ENCODE results near the gene BCDIN3D. TPM values are rescaled to one million over a fixed set of nuclear protein-coding genes. Genes with fewer than 3 reads are reported as not detected.

The BCDIN3D gene
- polyA plus RNA-seq: 1 to 10 TPM; 2.4 to 5.3 (median 3.1) TPM
- long read RNA-seq, donor 1, transcript BCDIN3D-201 (2 exons, 3,253 nt): major isoform, 5 of 5 reads
- long read RNA-seq, donor 1, partial matches to known transcripts: 0 of 5 reads
- long read RNA-seq, donor 1, other reads (novel, unspliced or antisense): 0 of 5 reads
- long read RNA-seq, donor 2, partial matches to known transcripts: 0 of 3 reads
- long read RNA-seq, donor 2, other reads (novel, unspliced or antisense): 0 of 3 reads
- long read RNA-seq, donor 3: 0 reads
- long read RNA-seq, donor 4: 0 reads
- long read RNA-seq, donor 5, partial matches to known transcripts: 0 of 1 reads
- long read RNA-seq, donor 5, other reads (novel, unspliced or antisense): 0 of 1 reads
- long read RNA-seq, donor 6, partial matches to known transcripts: 0 of 3 reads
- long read RNA-seq, donor 6, other reads (novel, unspliced or antisense): 0 of 3 reads
- long read RNA-seq, donor 7: 0 reads
- long read RNA-seq, donor 8, partial matches to known transcripts: 0 of 1 reads
- long read RNA-seq, donor 8, other reads (novel, unspliced or antisense): 0 of 1 reads
- long read RNA-seq, donor 9: 0 reads
- long read RNA-seq, donor 10, partial matches to known transcripts: 0 of 2 reads
- long read RNA-seq, donor 10, other reads (novel, unspliced or antisense): 0 of 2 reads

GRCh38 chr12:49842519-49843352 is at the start of gene BCDIN3D:
Gene BCDIN3D, minus strand, starts transcription at chr12:49843106. Its CDS starts 19 bp downstream, at chr12:49843087.
- 0 to 1% (median 0%) methylated on average over 51 to 55 of the region's 55 CpGs for WGBS, 3 donors
- FAIRE-seq (no peak), DNase-seq (peak; percentile 92 to 96)
- Histone ChIP-seq H3K4me3 (ENCODE audit: low read depth in 1 of 3, low read length in 3 of 3) (peak within 1 kb of the TSS; percentile 57 to 74 (median 71)), H3K27me3 (ENCODE audit: control insufficient read depth in 3 of 3, insufficient read depth in 3 of 3, low read length in 3 of 3) (peaks cover 0 to 7% (median 0%) of the 10 kb centered on the region in 3 donors), H3K27ac (ENCODE audit: low read depth in 1 of 3, low read length in 2 of 3) (peak within 1 kb of the TSS; percentile 46 to 96 (median 79)), H3K9me3 (ENCODE audit: control insufficient read depth in 2 of 2, insufficient read depth in 1 of 2, low read depth in 1 of 2, low read length in 1 of 2) (no peaks in the 10 kb centered on the region), H3K36me3 (ENCODE audit: control insufficient read depth in 3 of 3, insufficient read depth in 2 of 3, low read depth in 1 of 3, low read length in 3 of 3) (peaks cover 0 to 4% (median 0%) of the 10 kb centered on the region in 3 donors), H3K4me1 (ENCODE audit: control insufficient read depth in 3 of 3, insufficient read depth in 2 of 3, low read depth in 1 of 3, low read length in 2 of 3) (peaks cover 0 to 6% (median 4%) of the 10 kb centered on the region in 3 donors)

GRCh38 chr12:49892084-49892731 is 49.3 kb upstream of the BCDIN3D start:
- Histone ChIP-seq H3K9me3 (ENCODE audit: control insufficient read depth in 2 of 2, insufficient read depth in 1 of 2, low read depth in 1 of 2, low read length in 1 of 2) (peaks cover 0 to 5% of the 10 kb centered on the region in 2 donors), H3K4me1 (ENCODE audit: control insufficient read depth in 3 of 3, insufficient read depth in 2 of 3, low read depth in 1 of 3, low read length in 2 of 3) (peaks cover 0 to 9% (median 0%) of the 10 kb centered on the region in 3 donors), H3K27me3 (ENCODE audit: control insufficient read depth in 3 of 3, insufficient read depth in 3 of 3, low read length in 3 of 3) (peaks cover 0 to 4% (median 0%) of the 10 kb centered on the region in 3 donors), H3K4me3 (ENCODE audit: low read depth in 1 of 3, low read length in 3 of 3) (no peak overlapping the region), H3K36me3 (ENCODE audit: control insufficient read depth in 3 of 3, insufficient read depth in 2 of 3, low read depth in 1 of 3, low read length in 3 of 3) (peaks cover 0 to 2% (median 0%) of the 10 kb centered on the region in 3 donors), H3K27ac (ENCODE audit: low read depth in 1 of 3, low read length in 2 of 3) (no peak overlapping the region)
- FAIRE-seq: no peak
- no peak for DNase-seq
- WGBS, 3 donors: 64 to 74% (median 68%) methylated on average over 10 of the region's 10 CpGs

DNA sequence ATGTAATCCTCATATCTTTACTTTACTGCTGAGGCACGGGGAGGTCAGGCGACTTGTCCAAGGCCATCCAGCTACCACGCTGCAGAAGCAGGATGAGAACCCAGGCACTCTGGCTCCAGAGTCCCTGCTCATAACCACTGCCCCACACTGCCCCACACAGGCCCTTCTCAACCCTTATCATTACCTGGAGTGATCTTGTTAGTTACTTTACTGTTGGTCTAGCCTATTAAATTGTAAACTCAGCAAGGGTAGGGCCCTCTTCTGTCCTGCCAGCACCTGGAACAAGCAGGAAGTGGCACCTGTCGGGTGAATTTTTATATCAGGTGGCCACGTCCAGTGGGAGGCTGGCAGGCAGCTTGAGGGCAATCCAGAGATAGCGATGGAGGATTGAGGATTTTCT is 48.6 kb upstream of the BCDIN3D start:
- H3K4me3 ChIP-seq (ENCODE audit: low read depth in 1 of 3, low read length in 3 of 3): no peak overlapping the region
- no peak for FAIRE-seq
- peaks cover 0 to 5% of the 10 kb centered on the region in 2 donors for H3K9me3 ChIP-seq (ENCODE audit: control insufficient read depth in 2 of 2, insufficient read depth in 1 of 2, low read depth in 1 of 2, low read length in 1 of 2)
- peaks cover 0 to 10% (median 0%) of the 10 kb centered on the region in 3 donors for H3K27me3 ChIP-seq (ENCODE audit: control insufficient read depth in 3 of 3, insufficient read depth in 3 of 3, low read length in 3 of 3)
- H3K36me3 ChIP-seq (ENCODE audit: control insufficient read depth in 3 of 3, insufficient read depth in 2 of 3, low read depth in 1 of 3, low read length in 3 of 3): peaks cover 0 to 2% (median 0%) of the 10 kb centered on the region in 3 donors
- H3K4me1 ChIP-seq (ENCODE audit: control insufficient read depth in 3 of 3, insufficient read depth in 2 of 3, low read depth in 1 of 3, low read length in 2 of 3): peaks cover 0 to 9% (median 0%) of the 10 kb centered on the region in 3 donors
- WGBS, 3 donors: 13 to 65% (median 26%) methylated on average over 6 of the region's 6 CpGs
- DNase-seq: no peak
- H3K27ac ChIP-seq (ENCODE audit: low read depth in 1 of 3, low read length in 2 of 3): no peak overlapping the region

GRCh38 chr12:49891012-49891411 is 48.1 kb upstream of the BCDIN3D start:
- Histone ChIP-seq H3K4me1 (ENCODE audit: control insufficient read depth in 3 of 3, insufficient read depth in 2 of 3, low read depth in 1 of 3, low read length in 2 of 3) (peaks cover 0 to 9% (median 0%) of the 10 kb centered on the region in 3 donors), H3K27me3 (ENCODE audit: control insufficient read depth in 3 of 3, insufficient read depth in 3 of 3, low read length in 3 of 3) (peaks cover 0 to 10% (median 0%) of the 10 kb centered on the region in 3 donors), H3K36me3 (ENCODE audit: control insufficient read depth in 3 of 3, insufficient read depth in 2 of 3, low read depth in 1 of 3, low read length in 3 of 3) (peaks cover 0 to 2% (median 0%) of the 10 kb centered on the region in 3 donors), H3K27ac (ENCODE audit: low read depth in 1 of 3, low read length in 2 of 3) (no peak overlapping the region), H3K9me3 (ENCODE audit: control insufficient read depth in 2 of 2, insufficient read depth in 1 of 2, low read depth in 1 of 2, low read length in 1 of 2) (peaks cover 0 to 5% of the 10 kb centered on the region in 2 donors), H3K4me3 (ENCODE audit: low read depth in 1 of 3, low read length in 3 of 3) (no peak overlapping the region)
- DNase-seq (no peak), FAIRE-seq (no peak)
- WGBS, 3 donors: 61 to 68% (median 64%) methylated on average over 2 of the region's 2 CpGs

GRCh38 chr12:49890096-49890461 is 47.2 kb upstream of the BCDIN3D start:
- Histone ChIP-seq H3K27ac (ENCODE audit: low read depth in 1 of 3, low read length in 2 of 3) (no peak overlapping the region), H3K4me1 (ENCODE audit: control insufficient read depth in 3 of 3, insufficient read depth in 2 of 3, low read depth in 1 of 3, low read length in 2 of 3) (no peaks in the 10 kb centered on the region), H3K36me3 (ENCODE audit: control insufficient read depth in 3 of 3, insufficient read depth in 2 of 3, low read depth in 1 of 3, low read length in 3 of 3) (no peaks in the 10 kb centered on the region), H3K27me3 (ENCODE audit: control insufficient read depth in 3 of 3, insufficient read depth in 3 of 3, low read length in 3 of 3) (peaks cover 0 to 16% (median 0%) of the 10 kb centered on the region in 3 donors), H3K4me3 (ENCODE audit: low read depth in 1 of 3, low read length in 3 of 3) (no peak overlapping the region), H3K9me3 (ENCODE audit: control insufficient read depth in 2 of 2, insufficient read depth in 1 of 2, low read depth in 1 of 2, low read length in 1 of 2) (peaks cover 0 to 5% of the 10 kb centered on the region in 2 donors)
- FAIRE-seq (no peak), DNase-seq (no peak)
- WGBS, 3 donors: 46 to 78% (median 60%) methylated on average over 4 of the region's 4 CpGs

DNA sequence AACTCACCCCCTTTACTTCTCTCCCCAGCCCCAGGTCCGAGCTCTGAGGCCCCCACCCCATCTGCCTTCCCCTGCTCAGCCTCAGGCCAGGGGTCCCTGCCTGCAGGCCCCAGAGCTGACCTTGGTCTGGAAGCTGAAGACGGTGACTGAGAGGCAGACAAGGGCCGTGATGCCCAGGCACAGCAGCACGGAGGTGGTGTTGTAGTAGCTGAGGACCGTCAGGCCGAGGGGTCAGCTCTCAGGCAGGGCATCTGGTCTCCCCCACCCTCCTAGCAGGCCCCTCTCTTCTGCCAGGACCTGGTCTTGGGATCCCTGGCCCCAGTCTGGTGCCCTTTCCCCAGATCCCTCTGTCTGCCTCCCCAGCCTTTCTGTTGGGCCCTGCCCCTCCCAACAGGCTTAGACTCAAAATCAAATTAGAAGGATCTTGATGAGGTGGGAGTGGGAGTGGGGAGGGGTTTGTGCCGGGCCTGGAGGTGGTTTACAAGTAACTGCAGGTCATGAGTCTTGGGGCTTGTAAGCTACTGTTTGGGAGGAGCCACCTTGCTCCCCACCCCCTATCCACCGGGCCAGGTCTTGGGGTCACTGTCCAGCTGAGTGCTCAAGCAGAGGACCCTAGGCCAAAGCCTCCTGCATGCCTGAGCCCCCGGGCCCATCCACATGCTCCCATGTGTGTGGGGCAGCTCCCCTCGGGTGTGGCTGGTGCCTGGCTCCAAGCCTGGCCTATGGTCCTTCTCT is 46.6 kb upstream of the BCDIN3D start:
- Histone ChIP-seq H3K9me3 (ENCODE audit: control insufficient read depth in 2 of 2, insufficient read depth in 1 of 2, low read depth in 1 of 2, low read length in 1 of 2) (peaks cover 0 to 5% of the 10 kb centered on the region in 2 donors), H3K4me1 (ENCODE audit: control insufficient read depth in 3 of 3, insufficient read depth in 2 of 3, low read depth in 1 of 3, low read length in 2 of 3) (no peaks in the 10 kb centered on the region), H3K36me3 (ENCODE audit: control insufficient read depth in 3 of 3, insufficient read depth in 2 of 3, low read depth in 1 of 3, low read length in 3 of 3) (no peaks in the 10 kb centered on the region), H3K27me3 (ENCODE audit: control insufficient read depth in 3 of 3, insufficient read depth in 3 of 3, low read length in 3 of 3) (peaks cover 0 to 19% (median 0%) of the 10 kb centered on the region in 3 donors), H3K4me3 (ENCODE audit: low read depth in 1 of 3, low read length in 3 of 3) (no peak overlapping the region), H3K27ac (ENCODE audit: low read depth in 1 of 3, low read length in 2 of 3) (no peak overlapping the region)
- DNase-seq: no peak
- FAIRE-seq: no peak
- WGBS, 3 donors: 67 to 81% (median 77%) methylated on average over 10 of the region's 10 CpGs

DNA sequence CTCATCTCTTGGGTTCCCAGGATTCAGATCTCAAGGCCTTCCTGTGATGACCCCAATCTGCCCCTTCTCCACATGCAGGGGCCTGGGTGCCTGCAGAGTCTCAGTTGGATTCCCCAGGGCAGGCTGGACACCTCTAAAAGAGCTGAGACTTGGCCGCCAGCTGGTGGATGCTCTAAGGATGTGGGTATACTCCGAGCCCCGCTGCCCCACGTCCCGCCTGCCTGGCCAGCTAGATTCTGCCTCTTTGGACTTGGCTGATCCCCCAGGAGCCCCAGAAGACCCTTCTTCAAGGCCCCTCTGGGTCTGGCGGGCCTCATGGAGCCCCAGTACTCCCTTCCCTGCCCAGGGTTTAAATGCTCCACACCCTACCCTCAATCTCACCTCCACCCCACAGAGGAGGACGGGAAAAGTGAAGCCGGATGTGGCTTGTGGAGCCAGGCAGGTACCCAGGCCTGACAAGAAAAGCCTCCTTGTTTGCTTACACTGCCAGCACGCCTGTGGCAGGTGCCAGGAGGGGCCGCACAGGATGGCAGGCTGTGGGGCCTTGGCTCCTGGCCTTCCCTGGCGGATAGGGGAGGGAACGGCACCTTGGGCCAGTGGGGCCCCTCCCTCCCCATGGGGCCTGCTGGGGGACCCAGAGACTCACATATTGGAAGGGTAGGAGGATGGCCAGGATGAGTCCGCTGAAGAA is 45.7 kb upstream of the BCDIN3D start:
- peaks cover 0 to 24% (median 0%) of the 10 kb centered on the region in 3 donors for H3K27me3 ChIP-seq (ENCODE audit: control insufficient read depth in 3 of 3, insufficient read depth in 3 of 3, low read length in 3 of 3)
- WGBS, 3 donors: 62 to 82% (median 65%) methylated on average over 12 to 13 of the region's 13 CpGs
- DNase-seq (no peak), FAIRE-seq (no peak)
- peaks cover 0 to under 1% of the 10 kb centered on the region in 2 donors for H3K9me3 ChIP-seq (ENCODE audit: control insufficient read depth in 2 of 2, insufficient read depth in 1 of 2, low read depth in 1 of 2, low read length in 1 of 2)
- no peaks in the 10 kb centered on the region for H3K36me3 ChIP-seq (ENCODE audit: control insufficient read depth in 3 of 3, insufficient read depth in 2 of 3, low read depth in 1 of 3, low read length in 3 of 3)
- no peak overlapping the region for H3K4me3 ChIP-seq (ENCODE audit: low read depth in 1 of 3, low read length in 3 of 3)
- H3K27ac ChIP-seq (ENCODE audit: low read depth in 1 of 3, low read length in 2 of 3): no peak overlapping the region
- no peaks in the 10 kb centered on the region for H3K4me1 ChIP-seq (ENCODE audit: control insufficient read depth in 3 of 3, insufficient read depth in 2 of 3, low read depth in 1 of 3, low read length in 2 of 3)
